Stomach (tissue), 4 donors: Measurements from ENCODE around the gene KDM4B.

Source experiments
- CTCF ChIP-seq, 7 experiments: fragments of 450-650 bp in 4 of 7; fragments of 200-600 bp in 3 of 7; sonication (generic) in 3 of 7; IDR thresholded peaks; one replicate each; pipeline ENCODE4 v1.5.1; 2016 to 2019; ENCODE audit warnings: antibody characterized with exemption in 7 of 7, control low read depth in 2 of 7, mild to moderate bottlenecking in 1 of 7
- EP300 ChIP-seq: sonication (generic); formaldehyde crosslinking; IDR thresholded peaks from one replicate; pipeline ENCODE4 v1.6.1; 2017; ENCODE audit warnings: antibody characterized with exemption
- POLR2A ChIP-seq, 4 donors: fragments of 450-650 bp; IDR thresholded peaks; one replicate each; pipeline ENCODE4 v1.6.1; 2016; ENCODE audit warnings: antibody characterized with exemption in 4 of 4, control low read depth in 2 of 4, mild to moderate bottlenecking in 1 of 4, moderate library complexity in 1 of 4
- POLR2AphosphoS5 ChIP-seq, 3 donors: sonication (generic); formaldehyde crosslinking; IDR thresholded peaks; one replicate each; pipeline ENCODE4 v1.6.1; 2016; ENCODE audit warnings: antibody characterized with exemption in 3 of 3

GRCh38 chr19:5192568-5192967 lies 223.7 kb downstream of the KDM4B start:
- no peak for TF ChIP-seq CTCF (IDR thresholded peaks at IDR 0.05)
- no peak for TF ChIP-seq EP300
- no peak for TF ChIP-seq POLR2AphosphoS5 (IDR thresholded peaks at IDR 0.05)
- no peak for TF ChIP-seq POLR2A (IDR thresholded peaks at IDR 0.05)
